ENCODE data around the gene H2BK1. TPM values are rescaled to one million over a fixed set of nuclear protein-coding genes. Genes with fewer than 3 reads are reported as not detected.
A peak's percentile ranks its signal among the peaks of the same experiment; 100 is the strongest.

Gene H2BK1
- total and polyA plus RNA-seq, 2 of the 13 experiments (the other 11 are each of a cell fraction or from before 2014, with no cell fraction given) = not detected

- TF ChIP-seq ZBTB39 (CRISPR knock-in tag; IDR thresholded peaks at IDR 0.05) (peak; percentile 53; the same call in 1 of the 2 replicates), NR1H2 (CRISPR knock-in tag; IDR thresholded peaks at IDR 0.05; ENCODE audit: borderline replicate concordance, low read depth) (no peak), TAF15 (IDR thresholded peaks at IDR 0.05; ENCODE audit: low read depth, low read length, poor library complexity, severe bottlenecking) (no peak), ATF3 (CRISPR knock-in tag; IDR thresholded peaks at IDR 0.05) (no peak), SKI (IDR thresholded peaks at IDR 0.05; ENCODE audit: partially characterized antibody) (peak; percentile 21), TBX2 (CRISPR knock-in tag; IDR thresholded peaks at IDR 0.05; ENCODE audit: borderline replicate concordance) (peak; percentile 71), ZNF20 (CRISPR knock-in tag; IDR thresholded peaks at IDR 0.05) (no peak), MTA1 (CRISPR knock-in tag; IDR thresholded peaks at IDR 0.05; ENCODE audit: borderline replicate concordance) (no peak), POLR2AphosphoS5 (IDR thresholded peaks at IDR 0.05; ENCODE audit: low read depth, low read length) (peak; percentile 88), ZNF850 (CRISPR knock-in tag; conservative IDR thresholded peaks at IDR 0.05) (no peak), ZNF260 (CRISPR knock-in tag; IDR thresholded peaks at IDR 0.05; ENCODE audit: borderline replicate concordance, low read depth) (no peak), ZFP37 (CRISPR knock-in tag; IDR thresholded peaks at IDR 0.05; ENCODE audit: borderline replicate concordance) (no peak), PHF20 (CRISPR knock-in tag; IDR thresholded peaks at IDR 0.05) (peak; percentile 95), EED (CRISPR knock-in tag; IDR thresholded peaks at IDR 0.05) (no peak), ZNF773 (CRISPR knock-in tag; IDR thresholded peaks at IDR 0.05; ENCODE audit: borderline replicate concordance) (no peak), SOX6 (IDR thresholded peaks at IDR 0.05) (no peak), SOX6 (CRISPR knock-in tag; IDR thresholded peaks at IDR 0.05) (peak; percentile 61; the same call in 1 of the 2 replicates), AGO2 (optimal IDR thresholded peaks at IDR 0.05; ENCODE audit: low read depth, low read length) (no peak), MXD3 (CRISPR knock-in tag; IDR thresholded peaks at IDR 0.05) (no peak; the same call in 1 of the 2 replicates), JUN (CRISPR knock-in tag; IDR thresholded peaks at IDR 0.05) (no peak), ATF5 (CRISPR knock-in tag; IDR thresholded peaks at IDR 0.05; ENCODE audit: low read depth) (no peak; the same call in 1 of the 2 replicates)
Measured at GRCh38 chr7:151226875-151227782, 16.8 kb upstream of the H2BK1 start, which contains the start of gene ABCF2 (continued).
